ENCODE data around the gene GNAS. TPM values are rescaled to one million over a fixed set of nuclear protein-coding genes. Genes with fewer than 3 reads are reported as not detected.

GNAS gene
- total and polyA plus RNA-seq, 10 of the 15 experiments (the other 5 are each of a cell fraction or from before 2014, with no cell fraction given) = 209 to 950 (median 394) TPM

- Histone ChIP-seq H3K9me3 (replicated peaks; ENCODE audit: control insufficient read depth, insufficient read depth, low read length) (no peaks in the 10 kb centered on the region), H3K4me3 (no peak overlapping the region), H3K27me3 (replicated peaks in 1 of 2; ENCODE audit: control insufficient read depth in 2 of 2, insufficient read depth in 2 of 2, low read length in 1 of 2) (no peaks in the 10 kb centered on the region; a peak in 3 of 4 replicates), H3K36me3 (ENCODE audit: control insufficient read depth in 2 of 2, insufficient read depth in 2 of 2, low read length in 1 of 2) (no peaks in the 10 kb centered on the region), H3K9ac (ENCODE audit: control insufficient read depth, insufficient read depth, low read length) (no peak overlapping the region), H4K20me1 (ENCODE audit: control insufficient read depth, insufficient read depth) (no peaks in the 10 kb centered on the region; the same call in 1 of the 2 replicates), H3K4me2 (ENCODE audit: control insufficient read depth, insufficient read depth) (no peak overlapping the region), H3K79me2 (ENCODE audit: control insufficient read depth, insufficient read depth, low read length) (no peaks in the 10 kb centered on the region), H2AFZ (ENCODE audit: control insufficient read depth, low read depth, low read length) (no peak overlapping the region), H3K4me1 (ENCODE audit: control insufficient read depth, insufficient read depth, low read length) (no peaks in the 10 kb centered on the region), H3K27ac (ENCODE audit: control insufficient read depth, insufficient read depth) (no peak overlapping the region)
- ChIA-PET POLR2A (no interaction called here), RAD21 (ENCODE audit: unreplicated experiment) (no interaction called here), SMC1A (ENCODE audit: uncharacterized antibody, unreplicated experiment) (no interaction called here), CTCF (no interaction called here)
- DNase-seq (ENCODE audit: low read depth, low spot score) = no peak
- no peak for FAIRE-seq
- intact Hi-C loops (cut with micrococcal nuclease; ENCODE audit: unreplicated experiment) (no loop called here), in situ Hi-C loops (cut with MboI) (no loop called here)
- no peak for ATAC-seq
- BruUV-seq (replicated peaks) = no TSS peak
- WGBS (ENCODE audit: insufficient coverage, insufficient replicate concordance, low lambda C conversion rate, missing lambda C conversion rate) = 36% methylated on average over 17 of the region's 17 CpGs
- TF ChIP-seq NR2F1 (conservative IDR thresholded peaks at IDR 0.05) (no peak), KAT2A (conservative IDR thresholded peaks at IDR 0.05; ENCODE audit: control insufficient read depth, low read depth, low read length) (no peak), SMAD5 (IDR thresholded peaks at IDR 0.05; ENCODE audit: low read depth) (no peak), BCLAF1 (IDR thresholded peaks at IDR 0.05) (no peak), RELB (IDR thresholded peaks at IDR 0.05; ENCODE audit: low read depth) (no peak), PRDM15 (CRISPR knock-in tag; IDR thresholded peaks at IDR 0.05) (no peak), NFIC (IDR thresholded peaks at IDR 0.05; ENCODE audit: low read depth, low read length) (no peak), NKRF (conservative IDR thresholded peaks at IDR 0.05) (no peak), STAT3 (IDR thresholded peaks at IDR 0.05; ENCODE audit: low read depth, low read length) (no peak)
These were observed 44.1 kb upstream of the GNAS start for GRCh38 chr20:58808271-58809046.
